HEK293 (cell line): ENCODE results near the gene MIF.
"Not testable (repeated sequence)": the region's sequence is repeated elsewhere in the genome, so short reads cannot be mapped to it uniquely, and the experiment has no call there.

Experiments
- CTCF ChIA-PET: fragments of 350-600 bp; formaldehyde crosslinking; extraction: SDS; loops from one replicate; lab custom pipeline; 2021; ENCODE audit warnings: antibody characterized with exemption; lab: Yijun Ruan, JAX
- POLR2A ChIA-PET: fragments of 300-600 bp; formaldehyde crosslinking; extraction: SDS; loops from one replicate; lab custom pipeline; 2020; ENCODE audit warnings: antibody characterized with exemption, inconsistent platforms; lab: Yijun Ruan, JAX
- H3K27ac ChIP-seq: fragments of 200-500 bp; sonication (Bioruptor generic); 2 replicates; pipeline ENCODE4 v1.5.1; 2014; ENCODE audit warnings: low read depth, low read length, control low read depth, inconsistent platforms; ENCODE audit errors: extremely low read depth
- H3K36me3 ChIP-seq, 2 experiments: fragments of 200-500 bp in 1 of 2; sonication (Bioruptor generic) in 1 of 2; 1 replicate in 1 of 2; 2 replicates in 1 of 2; pipeline ENCODE4 v1.5.1; 2014 to 2017; ENCODE audit warnings: inconsistent platforms in 2 of 2, low read length in 2 of 2; ENCODE audit not compliant: control insufficient read depth in 2 of 2, insufficient read depth in 1 of 2
- H3K4me1 ChIP-seq: fragments of 200-500 bp; sonication (Bioruptor generic); 2 replicates; pipeline ENCODE4 v1.5.1; 2014; ENCODE audit warnings: mild to moderate bottlenecking, low read length, inconsistent platforms; ENCODE audit not compliant: control insufficient read depth, insufficient read depth
- H3K4me3 ChIP-seq: 2 replicates; pipeline ENCODE4 v1.5.1; 2011; ENCODE audit warnings: low read depth, mild to moderate bottlenecking, control low read depth, low read length, moderate library complexity
- H3K9me3 ChIP-seq: fragments of 200-500 bp; sonication (Bioruptor generic); 2 replicates; pipeline ENCODE4 v1.5.1; 2014; ENCODE audit warnings: low read depth, low read length, inconsistent platforms; ENCODE audit not compliant: control insufficient read depth, insufficient read depth
- FEZF1 ChIP-seq: fragments of 450-650 bp; formaldehyde crosslinking; IDR thresholded peaks from 2 replicates; pipeline ENCODE4 v1.5.1; 2016; ENCODE audit warnings: missing biosample characterization, missing genetic modification characterization
- PATZ1 ChIP-seq: fragments of 450-650 bp; formaldehyde crosslinking; IDR thresholded peaks from 2 replicates; pipeline ENCODE4 v1.5.1; 2016; ENCODE audit warnings: missing biosample characterization, missing genetic modification characterization
- PBX3 ChIP-seq: sonication (generic); formaldehyde crosslinking; IDR thresholded peaks from 2 replicates; pipeline ENCODE4 v1.8.1; 2022; ENCODE audit warnings: mild to moderate bottlenecking, moderate library complexity, missing genetic modification reagents
- PRDM10 ChIP-seq: fragments of 450-650 bp; formaldehyde crosslinking; IDR thresholded peaks from 2 replicates; pipeline ENCODE4 v1.5.1; 2016; ENCODE audit warnings: missing biosample characterization, missing genetic modification characterization
- SALL2 ChIP-seq: fragments of 450-650 bp; formaldehyde crosslinking; IDR thresholded peaks from 2 replicates; pipeline ENCODE4 v1.5.0; 2017; ENCODE audit warnings: missing biosample characterization, mild to moderate bottlenecking, missing genetic modification characterization, borderline replicate concordance
- TRIM28 ChIP-seq: IDR thresholded peaks from 2 replicates; pipeline ENCODE4 v1.6.1; 2011; ENCODE audit warnings: low read length, control low read depth, borderline replicate concordance
- YY1 ChIP-seq: fragments of 450-650 bp; formaldehyde crosslinking; IDR thresholded peaks from 2 replicates; pipeline ENCODE4 v1.5.1; 2018; ENCODE audit warnings: missing biosample characterization, missing genetic modification characterization
- ZBTB8A ChIP-seq: fragments of 450-650 bp; formaldehyde crosslinking; IDR thresholded peaks from 2 replicates; pipeline ENCODE4 v1.5.1; 2016; ENCODE audit warnings: missing biosample characterization, missing genetic modification characterization
- ZIC2 ChIP-seq: fragments of 450-650 bp; formaldehyde crosslinking; IDR thresholded peaks from 2 replicates; pipeline ENCODE4 v1.5.1; 2016; ENCODE audit warnings: missing biosample characterization, missing genetic modification characterization
- ZNF174 ChIP-seq: fragments of 450-650 bp; formaldehyde crosslinking; IDR thresholded peaks from 2 replicates; pipeline ENCODE4 v1.5.0; 2017; ENCODE audit warnings: missing biosample characterization, mild to moderate bottlenecking, missing genetic modification characterization
- ZNF175 ChIP-seq: fragments of 450-650 bp; formaldehyde crosslinking; IDR thresholded peaks from 2 replicates; pipeline ENCODE4 v1.5.1; 2016; ENCODE audit warnings: missing biosample characterization, missing genetic modification characterization
- ZNF18 ChIP-seq: fragments of 450-650 bp; formaldehyde crosslinking; IDR thresholded peaks from 2 replicates; pipeline ENCODE4 v1.5.1; 2016; ENCODE audit warnings: missing biosample characterization, missing genetic modification characterization
- ZNF341 ChIP-seq: fragments of 450-650 bp; formaldehyde crosslinking; IDR thresholded peaks from 2 replicates; pipeline ENCODE4; 2016; ENCODE audit warnings: low read depth, missing biosample characterization, missing genetic modification characterization
- ZNF366 ChIP-seq: fragments of 450-650 bp; formaldehyde crosslinking; conservative IDR thresholded peaks from 2 replicates; pipeline ENCODE4 v1.5.1; 2016; ENCODE audit warnings: missing biosample characterization, missing genetic modification characterization
- ZNF670 ChIP-seq: fragments of 450-650 bp; formaldehyde crosslinking; IDR thresholded peaks from 2 replicates; pipeline ENCODE4 v1.5.1; 2016; ENCODE audit warnings: missing biosample characterization, missing genetic modification characterization, low read depth
- ZNF707 ChIP-seq: fragments of 450-650 bp; formaldehyde crosslinking; IDR thresholded peaks from 2 replicates; pipeline ENCODE4 v1.5.1; 2016; ENCODE audit warnings: missing biosample characterization, missing genetic modification characterization
- ZNF747 ChIP-seq: fragments of 450-650 bp; formaldehyde crosslinking; IDR thresholded peaks from 2 replicates; pipeline ENCODE4 v1.5.1; 2016; ENCODE audit warnings: missing biosample characterization, missing genetic modification characterization
- ZNF785 ChIP-seq: fragments of 450-650 bp; formaldehyde crosslinking; IDR thresholded peaks from 2 replicates; pipeline ENCODE4 v1.5.1; 2016; ENCODE audit warnings: missing biosample characterization, missing genetic modification characterization
- TF ChIP-seq, protein P1 (sequence below): fragments of 450-650 bp; formaldehyde crosslinking; IDR thresholded peaks from 2 replicates; pipeline ENCODE4 v1.5.1; 2016; ENCODE audit warnings: missing biosample characterization, missing genetic modification characterization

The MIF gene

GRCh38 chr22:23906641-23907040, 12.5 kb downstream of the MIF start:
- POLR2A ChIA-PET, result no interaction called here
- CTCF ChIA-PET, result interaction anchor here (0.6 kb wide), 1 partner anchor 1104 kb away, joined by 3 read pairs; no protein-coding TSS in a partner anchor
- no peak overlapping the region for H3K27ac ChIP-seq
- no peaks in the 10 kb centered on the region for H3K4me1 ChIP-seq
- no peaks in the 10 kb centered on the region for H3K9me3 ChIP-seq
- no peak overlapping the region for H3K4me3 ChIP-seq
- TF ChIP-seq FEZF1 (tag by site-specific recombination), result no peak
- TF ChIP-seq ZIC2 (tag by site-specific recombination), result peak; percentile 97
- no peaks in the 10 kb centered on the region for H3K36me3 ChIP-seq

DNA sequence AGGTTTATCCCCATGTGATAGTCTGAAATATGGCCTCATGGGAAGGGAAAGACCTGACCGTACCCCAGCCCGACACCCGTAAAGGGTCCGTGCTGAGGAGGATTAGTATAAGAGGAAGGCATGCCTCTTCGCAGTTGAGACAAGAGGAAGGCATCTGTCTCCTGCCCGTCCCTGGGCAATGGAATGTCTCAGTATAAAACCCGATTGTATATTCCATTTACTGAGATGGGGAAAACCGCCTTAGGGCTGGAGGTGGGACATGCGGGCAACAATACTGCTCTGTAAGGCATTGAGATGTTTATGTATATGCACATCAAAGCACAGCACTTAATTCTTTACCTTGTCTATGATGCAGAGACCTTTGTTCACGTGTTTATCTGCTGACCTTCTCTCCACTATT, 13.2 kb downstream of the MIF start:
- CTCF ChIA-PET, H3K9me3 ChIP-seq, H3K36me3 ChIP-seq, H3K4me1 ChIP-seq, H3K4me3 ChIP-seq, H3K27ac ChIP-seq, POLR2A ChIA-PET: not testable (repeated sequence)

DNA sequence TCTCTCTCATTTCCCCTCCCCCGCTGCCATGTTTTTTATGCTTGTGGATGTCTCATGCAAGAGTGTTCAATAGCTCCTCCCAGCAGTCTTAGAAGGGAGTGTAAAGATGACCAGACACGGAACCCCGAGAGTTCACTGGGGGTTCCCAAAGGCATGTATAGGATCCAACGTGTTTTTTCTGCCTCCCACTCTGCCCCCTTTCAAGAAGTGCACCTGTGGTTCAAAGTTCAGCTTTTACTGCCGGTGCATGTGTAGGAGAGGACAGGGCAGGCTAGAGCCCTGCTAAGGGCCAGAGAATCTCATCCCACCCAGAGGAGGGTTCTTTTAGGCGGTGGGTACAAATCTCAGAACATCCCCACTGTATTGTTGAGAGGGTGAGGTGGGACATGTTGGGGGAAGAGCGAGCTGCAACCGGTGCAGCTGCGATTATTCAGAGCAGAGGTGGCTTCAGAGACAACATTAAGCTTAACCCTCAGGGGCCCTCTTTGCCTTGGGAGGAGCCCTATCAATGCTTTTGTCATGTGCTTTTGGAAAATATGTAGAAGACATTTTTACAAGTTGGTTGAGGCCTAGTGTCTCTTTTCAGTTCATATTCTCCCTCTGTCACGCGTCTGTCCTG, 14.5 kb downstream of the MIF start:
- ChIA-PET POLR2A (interaction anchor here (1.1 to 3.9 kb wide), 2 partner anchors 12 to 14 kb away, joined by 6 to 22 read pairs; partner anchors contain the start of gene MIF), CTCF (interaction anchor here (0.7 to 1.6 kb wide), 4 partner anchors 14 to 21 kb away, joined by 3 to 6 read pairs (median 4); partner anchors contain the start of gene MIF)
- Histone ChIP-seq H3K4me1 (peaks cover 4% of the 10 kb centered on the region; the same call in 1 of the 2 replicates), H3K36me3 (no peaks in the 10 kb centered on the region), H3K4me3 (no peak overlapping the region), H3K27ac (no peak overlapping the region), H3K9me3 (no peaks in the 10 kb centered on the region)
- TF ChIP-seq ZNF174 (tag by site-specific recombination) (no peak), ZNF670 (tag by site-specific recombination) (no peak), ZNF341 (tag by site-specific recombination) (peak; percentile 47; the same call in 1 of the 2 replicates), ZNF18 (tag by site-specific recombination) (no peak), ZNF366 (tag by site-specific recombination) (no peak), ZNF175 (tag by site-specific recombination) (no peak), PBX3 (no peak), ZBTB8A (tag by site-specific recombination) (no peak), ZNF747 (tag by site-specific recombination) (no peak), TRIM28 (peak; percentile 60; the same call in 1 of the 2 replicates), PRDM10 (tag by site-specific recombination) (peak; percentile 72), PATZ1 (tag by site-specific recombination) (no peak), ZNF785 (tag by site-specific recombination) (no peak), YY1 (tag by site-specific recombination) (no peak), ZNF707 (tag by site-specific recombination) (no peak), SALL2 (tag by site-specific recombination) (no peak)
- TF ChIP-seq, protein P1, sequence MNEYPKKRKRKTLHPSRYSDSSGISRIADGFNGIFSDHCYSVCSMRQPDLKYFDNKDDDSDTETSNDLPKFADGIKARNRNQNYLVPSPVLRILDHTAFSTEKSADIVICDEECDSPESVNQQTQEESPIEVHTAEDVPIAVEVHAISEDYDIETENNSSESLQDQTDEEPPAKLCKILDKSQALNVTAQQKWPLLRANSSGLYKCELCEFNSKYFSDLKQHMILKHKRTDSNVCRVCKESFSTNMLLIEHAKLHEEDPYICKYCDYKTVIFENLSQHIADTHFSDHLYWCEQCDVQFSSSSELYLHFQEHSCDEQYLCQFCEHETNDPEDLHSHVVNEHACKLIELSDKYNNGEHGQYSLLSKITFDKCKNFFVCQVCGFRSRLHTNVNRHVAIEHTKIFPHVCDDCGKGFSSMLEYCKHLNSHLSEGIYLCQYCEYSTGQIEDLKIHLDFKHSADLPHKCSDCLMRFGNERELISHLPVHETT (tag by site-specific recombination), result no peak
